ENCODE results near the gene LGALS9. TPM values are rescaled to one million over a fixed set of nuclear protein-coding genes. Genes with fewer than 3 reads are reported as not detected.

LGALS9 gene
- total and polyA plus RNA-seq, 9 of the 15 experiments (the other 6 are each of a cell fraction or from before 2014, with no cell fraction given) = 0.45 to 6.9 (median 2.8) TPM

GRCh38 chr17:27654654-27655524 lies 23.9 kb downstream of the LGALS9 start (continued):
- TF ChIP-seq, protein P1, sequence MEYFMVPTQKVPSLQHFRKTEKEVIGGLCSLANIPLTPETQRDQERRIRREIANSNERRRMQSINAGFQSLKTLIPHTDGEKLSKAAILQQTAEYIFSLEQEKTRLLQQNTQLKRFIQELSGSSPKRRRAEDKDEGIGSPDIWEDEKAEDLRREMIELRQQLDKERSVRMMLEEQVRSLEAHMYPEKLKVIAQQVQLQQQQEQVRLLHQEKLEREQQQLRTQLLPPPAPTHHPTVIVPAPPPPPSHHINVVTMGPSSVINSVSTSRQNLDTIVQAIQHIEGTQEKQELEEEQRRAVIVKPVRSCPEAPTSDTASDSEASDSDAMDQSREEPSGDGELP (CRISPR knock-in tag; IDR thresholded peaks at IDR 0.05; ENCODE audit: borderline replicate concordance) = peak; percentile 19; the same call in 1 of the 2 replicates
- TF ChIP-seq SUPT5H (IDR thresholded peaks at IDR 0.05) (no peak), XRCC5 (IDR thresholded peaks at IDR 0.05; ENCODE audit: low read depth, low read length) (0 out of 2 replicates have a peak, but pooled peaks have one; percentile 53), CTBP1 (IDR thresholded peaks at IDR 0.05; ENCODE audit: borderline replicate concordance) (peak; percentile 83), SLC30A9 (CRISPR knock-in tag; IDR thresholded peaks at IDR 0.05) (no peak), NCOA2 (IDR thresholded peaks at IDR 0.05; ENCODE audit: partially characterized antibody in 2 of 2) (no peak), CBX1 (IDR thresholded peaks at IDR 0.05; ENCODE audit: low read depth) (no peak), NR4A1 (CRISPR knock-in tag; IDR thresholded peaks at IDR 0.05) (no peak), NR4A1 (tag; IDR thresholded peaks at IDR 0.05) (no peak), ATF1 (CRISPR knock-in tag; IDR thresholded peaks at IDR 0.05) (no peak), ATF1 (tag; IDR thresholded peaks at IDR 0.05) (peak; percentile 30; the same call in 1 of the 2 replicates), HDAC2 (IDR thresholded peaks at IDR 0.05) (no peak), JUND (IDR thresholded peaks at IDR 0.05; ENCODE audit: borderline replicate concordance, low read depth, low read length) (0 out of 2 replicates have a peak, but pooled peaks have one; percentile 24), JUND (tag; IDR thresholded peaks at IDR 0.05; ENCODE audit: borderline replicate concordance, low read depth, low read length) (no peak), COPS2 (conservative IDR thresholded peaks at IDR 0.05) (no peak), TCF3 (CRISPR knock-in tag; IDR thresholded peaks at IDR 0.05) (no peak), YBX1 (IDR thresholded peaks at IDR 0.05) (no peak), RBBP5 (IDR thresholded peaks at IDR 0.05; ENCODE audit: borderline replicate concordance, insufficient read depth, low read length, poor library complexity, severe bottlenecking) (no peak), STAG1 (CRISPR knock-in tag; IDR thresholded peaks at IDR 0.05; ENCODE audit: borderline replicate concordance) (peak; percentile 58; the same call in 1 of the 2 replicates), ZSCAN29 (IDR thresholded peaks at IDR 0.05) (no peak), SMARCA5 (IDR thresholded peaks at IDR 0.05) (peak; percentile 79), ZKSCAN8 (CRISPR knock-in tag; IDR thresholded peaks at IDR 0.05) (no peak), ZNF696 (CRISPR knock-in tag; conservative IDR thresholded peaks at IDR 0.05) (no peak)
- TF ChIP-seq, protein P2, sequence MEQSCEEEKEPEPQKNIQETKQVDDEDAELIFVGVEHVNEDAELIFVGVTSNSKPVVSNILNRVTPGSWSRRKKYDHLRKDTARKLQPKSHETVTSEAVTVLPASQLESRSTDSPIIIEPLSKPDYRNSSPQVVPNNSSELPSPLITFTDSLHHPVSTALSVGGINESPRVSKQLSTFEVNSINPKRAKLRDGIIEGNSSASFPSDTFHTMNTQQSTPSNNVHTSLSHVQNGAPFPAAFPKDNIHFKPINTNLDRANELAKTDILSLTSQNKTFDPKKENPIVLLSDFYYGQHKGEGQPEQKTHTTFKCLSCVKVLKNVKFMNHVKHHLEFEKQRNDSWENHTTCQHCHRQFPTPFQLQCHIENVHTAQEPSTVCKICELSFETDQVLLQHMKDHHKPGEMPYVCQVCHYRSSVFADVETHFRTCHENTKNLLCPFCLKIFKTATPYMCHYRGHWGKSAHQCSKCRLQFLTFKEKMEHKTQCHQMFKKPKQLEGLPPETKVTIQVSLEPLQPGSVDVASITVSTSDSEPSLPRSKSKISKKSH (CRISPR knock-in tag; IDR thresholded peaks at IDR 0.05) = no peak
- TF ChIP-seq, protein P3, sequence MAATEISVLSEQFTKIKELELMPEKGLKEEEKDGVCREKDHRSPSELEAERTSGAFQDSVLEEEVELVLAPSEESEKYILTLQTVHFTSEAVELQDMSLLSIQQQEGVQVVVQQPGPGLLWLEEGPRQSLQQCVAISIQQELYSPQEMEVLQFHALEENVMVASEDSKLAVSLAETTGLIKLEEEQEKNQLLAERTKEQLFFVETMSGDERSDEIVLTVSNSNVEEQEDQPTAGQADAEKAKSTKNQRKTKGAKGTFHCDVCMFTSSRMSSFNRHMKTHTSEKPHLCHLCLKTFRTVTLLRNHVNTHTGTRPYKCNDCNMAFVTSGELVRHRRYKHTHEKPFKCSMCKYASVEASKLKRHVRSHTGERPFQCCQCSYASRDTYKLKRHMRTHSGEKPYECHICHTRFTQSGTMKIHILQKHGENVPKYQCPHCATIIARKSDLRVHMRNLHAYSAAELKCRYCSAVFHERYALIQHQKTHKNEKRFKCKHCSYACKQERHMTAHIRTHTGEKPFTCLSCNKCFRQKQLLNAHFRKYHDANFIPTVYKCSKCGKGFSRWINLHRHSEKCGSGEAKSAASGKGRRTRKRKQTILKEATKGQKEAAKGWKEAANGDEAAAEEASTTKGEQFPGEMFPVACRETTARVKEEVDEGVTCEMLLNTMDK (IDR thresholded peaks at IDR 0.05; ENCODE audit: borderline replicate concordance, insufficient read depth, low read depth, low read length, poor library complexity, severe bottlenecking) = peak; percentile 77
